ENCODE results near the gene CORO1C.

DNA sequence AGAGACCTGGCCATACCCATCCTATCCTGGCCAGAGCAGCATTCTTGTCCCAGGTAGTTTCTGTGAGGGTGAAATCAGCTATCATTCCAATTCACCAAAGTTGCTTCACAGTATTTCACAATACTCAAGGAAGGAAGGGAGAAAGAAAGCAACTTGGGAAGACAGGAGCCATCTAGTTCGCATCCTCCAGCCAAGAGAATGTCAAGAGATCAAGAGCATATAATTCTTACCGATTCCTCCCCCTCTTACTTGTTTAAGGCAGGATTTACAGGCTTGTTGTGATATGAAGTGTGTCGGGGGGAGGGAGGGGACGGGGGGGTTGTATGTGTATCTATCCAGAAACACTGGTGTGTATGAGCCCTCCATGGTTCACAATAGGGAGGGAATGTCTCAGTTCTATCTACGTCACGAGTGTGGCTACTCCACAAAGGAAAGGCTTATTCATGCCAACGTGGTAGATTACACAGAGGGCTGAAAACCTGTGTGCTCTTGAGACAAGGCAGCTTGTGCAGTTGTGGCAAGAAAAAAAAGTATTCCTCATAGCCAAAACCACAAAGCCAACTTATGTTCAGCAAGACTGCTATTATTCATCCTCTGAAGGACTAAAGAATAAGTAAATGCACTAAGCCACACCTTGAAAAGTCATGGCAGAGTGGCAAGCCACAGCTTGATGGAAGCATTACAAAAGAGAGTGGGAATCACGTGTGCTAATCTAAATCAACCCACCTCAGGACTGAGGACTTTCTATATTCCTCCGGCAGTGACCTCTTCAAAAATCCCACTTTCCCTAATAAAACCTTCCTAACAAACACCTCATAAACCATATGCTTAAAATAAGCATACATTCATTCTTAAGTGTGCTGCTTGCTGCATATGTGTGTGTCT, 35.0 kb downstream of the CORO1C start:
- TF ChIP-seq, protein P1, sequence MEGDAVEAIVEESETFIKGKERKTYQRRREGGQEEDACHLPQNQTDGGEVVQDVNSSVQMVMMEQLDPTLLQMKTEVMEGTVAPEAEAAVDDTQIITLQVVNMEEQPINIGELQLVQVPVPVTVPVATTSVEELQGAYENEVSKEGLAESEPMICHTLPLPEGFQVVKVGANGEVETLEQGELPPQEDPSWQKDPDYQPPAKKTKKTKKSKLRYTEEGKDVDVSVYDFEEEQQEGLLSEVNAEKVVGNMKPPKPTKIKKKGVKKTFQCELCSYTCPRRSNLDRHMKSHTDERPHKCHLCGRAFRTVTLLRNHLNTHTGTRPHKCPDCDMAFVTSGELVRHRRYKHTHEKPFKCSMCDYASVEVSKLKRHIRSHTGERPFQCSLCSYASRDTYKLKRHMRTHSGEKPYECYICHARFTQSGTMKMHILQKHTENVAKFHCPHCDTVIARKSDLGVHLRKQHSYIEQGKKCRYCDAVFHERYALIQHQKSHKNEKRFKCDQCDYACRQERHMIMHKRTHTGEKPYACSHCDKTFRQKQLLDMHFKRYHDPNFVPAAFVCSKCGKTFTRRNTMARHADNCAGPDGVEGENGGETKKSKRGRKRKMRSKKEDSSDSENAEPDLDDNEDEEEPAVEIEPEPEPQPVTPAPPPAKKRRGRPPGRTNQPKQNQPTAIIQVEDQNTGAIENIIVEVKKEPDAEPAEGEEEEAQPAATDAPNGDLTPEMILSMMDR (IDR thresholded peaks at IDR 0.05; ENCODE audit: poor library complexity, severe bottlenecking): no peak
- no peak for TF ChIP-seq TAF1 (IDR thresholded peaks at IDR 0.05; ENCODE audit: low read depth)
- TF ChIP-seq SMC3 (conservative IDR thresholded peaks at IDR 0.05; ENCODE audit: poor library complexity): no peak
- no peak for TF ChIP-seq POLR2AphosphoS5 (IDR thresholded peaks at IDR 0.05)
